CD1c-positive myeloid dendritic cell (primary cell): ENCODE measurements around the gene TMEM117.

Source experiments
- DNase-seq: peaks from one replicate; pipeline ENCODE4 v3.0.0-alpha.2; 2016; ENCODE audit errors: extremely low spot score

Gene TMEM117

GRCh38 chr12:43964033-43964432 is 128.2 kb downstream of the TMEM117 start:
- no peak for DNase-seq

GRCh38 chr12:43964961-43965360 is 129.1 kb downstream of the TMEM117 start:
- DNase-seq, result no peak

GRCh38 chr12:43965899-43966298 is 130.0 kb downstream of the TMEM117 start:
- DNase-seq, result no peak

- DNase-seq, result no peak
Measured at GRCh38 chr12:43968736-43969135, 132.9 kb downstream of the TMEM117 start.

- DNase-seq, result no peak
Measured at GRCh38 chr12:43969882-43970281, 134.0 kb downstream of the TMEM117 start.

- DNase-seq, result no peak
Measured at GRCh38 chr12:43973385-43973784, 137.5 kb downstream of the TMEM117 start.

GRCh38 chr12:43973993-43974392 is 138.1 kb downstream of the TMEM117 start:
- DNase-seq, result no peak

- DNase-seq, result no peak
Measured at GRCh38 chr12:43976027-43976426, 140.1 kb downstream of the TMEM117 start.

- no peak for DNase-seq
Measured at GRCh38 chr12:43978556-43978955, 142.7 kb downstream of the TMEM117 start.

- DNase-seq, result no peak
Measured at GRCh38 chr12:43979450-43979849, 143.6 kb downstream of the TMEM117 start.

GRCh38 chr12:43980627-43981191 is 144.8 kb downstream of the TMEM117 start:
- no peak for DNase-seq

GRCh38 chr12:43981726-43982125 is 145.8 kb downstream of the TMEM117 start:
- no peak for DNase-seq

GRCh38 chr12:43982544-43982943 is 146.7 kb downstream of the TMEM117 start:
- no peak for DNase-seq

GRCh38 chr12:43988838-43989560 is 153.1 kb downstream of the TMEM117 start:
- DNase-seq, result no peak

- no peak for DNase-seq
Measured at GRCh38 chr12:43992856-43993255, 157.0 kb downstream of the TMEM117 start.

GRCh38 chr12:44000309-44000952 is 164.6 kb downstream of the TMEM117 start:
- DNase-seq, result peak; percentile 45

- peak; percentile 4 for DNase-seq
Measured at GRCh38 chr12:44002607-44003006, 166.7 kb downstream of the TMEM117 start.

GRCh38 chr12:44003721-44004120 is 167.8 kb downstream of the TMEM117 start:
- no peak for DNase-seq

- DNase-seq, result peak; percentile 42
Measured at GRCh38 chr12:44015333-44015941, 179.6 kb downstream of the TMEM117 start.

- DNase-seq, result no peak
Measured at GRCh38 chr12:44017216-44017615, 181.3 kb downstream of the TMEM117 start.

GRCh38 chr12:44019118-44019517 is 183.2 kb downstream of the TMEM117 start:
- no peak for DNase-seq

- no peak for DNase-seq
Measured at GRCh38 chr12:44020555-44020954, 184.7 kb downstream of the TMEM117 start.
